ENCODE results near the gene ACE.

GRCh38 chr17:63454915-63455314 lies 21.9 kb upstream of the ACE start:
- TF ChIP-seq, protein P1, sequence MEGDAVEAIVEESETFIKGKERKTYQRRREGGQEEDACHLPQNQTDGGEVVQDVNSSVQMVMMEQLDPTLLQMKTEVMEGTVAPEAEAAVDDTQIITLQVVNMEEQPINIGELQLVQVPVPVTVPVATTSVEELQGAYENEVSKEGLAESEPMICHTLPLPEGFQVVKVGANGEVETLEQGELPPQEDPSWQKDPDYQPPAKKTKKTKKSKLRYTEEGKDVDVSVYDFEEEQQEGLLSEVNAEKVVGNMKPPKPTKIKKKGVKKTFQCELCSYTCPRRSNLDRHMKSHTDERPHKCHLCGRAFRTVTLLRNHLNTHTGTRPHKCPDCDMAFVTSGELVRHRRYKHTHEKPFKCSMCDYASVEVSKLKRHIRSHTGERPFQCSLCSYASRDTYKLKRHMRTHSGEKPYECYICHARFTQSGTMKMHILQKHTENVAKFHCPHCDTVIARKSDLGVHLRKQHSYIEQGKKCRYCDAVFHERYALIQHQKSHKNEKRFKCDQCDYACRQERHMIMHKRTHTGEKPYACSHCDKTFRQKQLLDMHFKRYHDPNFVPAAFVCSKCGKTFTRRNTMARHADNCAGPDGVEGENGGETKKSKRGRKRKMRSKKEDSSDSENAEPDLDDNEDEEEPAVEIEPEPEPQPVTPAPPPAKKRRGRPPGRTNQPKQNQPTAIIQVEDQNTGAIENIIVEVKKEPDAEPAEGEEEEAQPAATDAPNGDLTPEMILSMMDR (IDR thresholded peaks at IDR 0.05; ENCODE audit: insufficient read depth, low read depth, low read length) = no peak
- TF ChIP-seq EZH2 (IDR thresholded peaks at IDR 0.05; ENCODE audit: insufficient read depth, low read length) = no peak

Data from astrocyte (in vitro differentiated cells and primary cell).